GM12878 (cell line): ENCODE data around the gene BTF3L4. TPM values are rescaled to one million over a fixed set of nuclear protein-coding genes. Genes with fewer than 3 reads are reported as not detected.

ENCODE experiments used
- ATAC-seq: fragments of 200-7000 bp; cut with Tn5 transposase; 3 replicates; pipeline ENCODE4 v1.9.1; 2020; ENCODE audit warnings: mild to moderate bottlenecking, moderate library complexity
- BruUV-seq: library from RNA; stranded (reverse); fragments of 400-500 nt; replicated peaks from 2 replicates; lab custom pipeline; 2021; lab: Mats Ljungman, UMichigan
- CTCF ChIA-PET: fragments of 300-600 bp; sonication (Branson Sonifier 250); formaldehyde crosslinking; extraction: SDS; loops from one replicate; lab custom pipeline; 2021; ENCODE audit warnings: inconsistent platforms; lab: Yijun Ruan, JAX
- POLR2A ChIA-PET: fragments of 350-600 bp; formaldehyde crosslinking; extraction: SDS; loops from one replicate; lab custom pipeline; 2021; ENCODE audit warnings: inconsistent platforms; lab: Charles Lee
- RAD21 ChIA-PET: fragments of 300-600 bp; sonication (Branson Sonifier 250); formaldehyde crosslinking; loops from one replicate; lab custom pipeline; 2023; ENCODE audit warnings: antibody characterized with exemption; ENCODE audit not compliant: unreplicated experiment; lab: Charles Lee
- SMC1A ChIA-PET: fragments of 300-600 bp; sonication (Branson Sonifier 250); formaldehyde crosslinking; loops from one replicate; lab custom pipeline; 2023; ENCODE audit not compliant: unreplicated experiment, uncharacterized antibody; lab: Charles Lee
- DNase-seq: peaks from one replicate; pipeline ENCODE4 v3.0.0-alpha.2; 2011; ENCODE audit warnings: low read depth, low spot score
- FAIRE-seq: peaks from 3 replicates; lab custom pipeline; 2011; peaks lifted over from hg19 to GRCh38; lab: Jason Lieb, UNC
- H2AFZ ChIP-seq: 2 replicates; pipeline ENCODE4 v1.6.0; 2011; ENCODE audit warnings: low read depth, low read length, control low read depth; ENCODE audit not compliant: control insufficient read depth
- H3K27ac ChIP-seq: 2 replicates; pipeline ENCODE4 v1.5.1; 2011; ENCODE audit warnings: control low read depth; ENCODE audit not compliant: control insufficient read depth, insufficient read depth
- H3K27me3 ChIP-seq, 2 experiments: replicated peaks in 1 of 2; 2 replicates each; pipeline versions ENCODE4 v1.6.0 to v1.6.1; 2011; ENCODE audit warnings: low read length in 1 of 2; ENCODE audit not compliant: control insufficient read depth in 2 of 2, insufficient read depth in 2 of 2
- H3K36me3 ChIP-seq, 2 experiments: 2 replicates each; pipeline ENCODE4 v1.5.1; 2011; ENCODE audit warnings: low read length in 1 of 2; ENCODE audit not compliant: control insufficient read depth in 2 of 2, insufficient read depth in 2 of 2
- H3K4me1 ChIP-seq: 2 replicates; pipeline ENCODE4 v1.6.1; 2011; ENCODE audit warnings: mild to moderate bottlenecking, low read length, moderate library complexity, mixed read lengths; ENCODE audit not compliant: control insufficient read depth, insufficient read depth
- H3K4me2 ChIP-seq: 2 replicates; pipeline ENCODE4 v1.6.0; 2011; ENCODE audit warnings: control low read depth; ENCODE audit not compliant: control insufficient read depth, insufficient read depth
- H3K4me3 ChIP-seq: fragments of 200-600 bp; sonication (generic); 2 replicates; pipeline ENCODE4 v1.5.1; 2016
- H3K79me2 ChIP-seq: 2 replicates; pipeline ENCODE4 v1.6.0; 2011; ENCODE audit warnings: low read length; ENCODE audit not compliant: control insufficient read depth, insufficient read depth
- H3K9ac ChIP-seq: 2 replicates; pipeline ENCODE4 v1.8.0; 2011; ENCODE audit warnings: low read length, control low read depth, mixed read lengths; ENCODE audit not compliant: control insufficient read depth, insufficient read depth
- H3K9me3 ChIP-seq: replicated peaks from 3 replicates; pipeline ENCODE4 v1.5.1; 2011; ENCODE audit warnings: mild to moderate bottlenecking, low read length; ENCODE audit not compliant: control insufficient read depth, insufficient read depth
- H4K20me1 ChIP-seq: 2 replicates; pipeline ENCODE4 v1.6.0; 2011; ENCODE audit not compliant: control insufficient read depth, insufficient read depth
- GABPA ChIP-seq: IDR thresholded peaks from 2 replicates; pipeline ENCODE4 v1.6.1; 2014; ENCODE audit warnings: antibody characterized with exemption, low read depth, mild to moderate bottlenecking, inconsistent platforms
- HDAC6 ChIP-seq: fragments of 200-600 bp; sonication (generic); IDR thresholded peaks from one replicate; pipeline ENCODE4 v1.8.0; 2017; ENCODE audit warnings: antibody characterized with exemption; ENCODE audit not compliant: unreplicated experiment
- KAT2A ChIP-seq: conservative IDR thresholded peaks from 2 replicates; pipeline ENCODE4 v1.6.1; 2011; ENCODE audit warnings: low read depth, low read length; ENCODE audit not compliant: control insufficient read depth
- ZZZ3 ChIP-seq: IDR thresholded peaks from 2 replicates; pipeline ENCODE4 v1.6.1; 2011; ENCODE audit warnings: low read depth; ENCODE audit not compliant: control insufficient read depth, insufficient read length
- WGBS: methylation state at CpG from one replicate; pipeline ENCODE4 v1.1.6; 2016; ENCODE audit warnings: low lambda C conversion rate; ENCODE audit not compliant: insufficient replicate concordance, insufficient coverage; ENCODE audit errors: missing lambda C conversion rate; 5-methylcytosine and 5-hydroxymethylcytosine counted together
- in situ Hi-C: fragments of 300-500 bp; cut with MboI; formaldehyde crosslinking; loops from 9 replicates; pipeline ENCODE4 v1.14.3; 2018; ENCODE audit warnings: mixed read lengths
- intact Hi-C: fragments of 100-400 bp; cut with micrococcal nuclease; formaldehyde crosslinking; loops from one replicate; pipeline ENCODE4 v1.14.2; 2022; ENCODE audit not compliant: unreplicated experiment
- polyA plus RNA-seq, 11 experiments: library from polyadenylated mRNA; depleted of rRNA in 4 of 11; unstranded in 6 of 11; stranded (reverse) in 5 of 11; fragments of >200 nt; fragmentation: Nextera tagmentation in 4 of 11; fragmentation: Illumina TruSeq in 1 of 11; extraction: Ambion mirVana in 4 of 11; extraction: Trizol in 1 of 11; gene quantifications; 1 replicate in 1 of 11; 2 replicates in 10 of 11; pipeline versions ENCODE4 v1.2.1 to v1.2.3, GENCODE V29; 2011 to 2016; ENCODE audit warnings: inconsistent platforms in 2 of 11, missing spikeins in 2 of 11, low read depth in 1 of 11
- total RNA-seq, 4 experiments: library from RNA; depleted of rRNA in 3 of 4; stranded (reverse); fragments of >200 nt in 3 of 4; fragmentation: Illumina TruSeq in 1 of 4; extraction: Trizol in 1 of 4; gene quantifications; 2 replicates each; pipeline versions ENCODE4 v1.2.1 to v1.2.3, GENCODE V29; 2013 to 2021
- TF ChIP-seq, protein P1 (sequence below): fragments of 150-350 bp; IDR thresholded peaks from 2 replicates; pipeline ENCODE4 v1.6.1; 2014; ENCODE audit warnings: mild to moderate bottlenecking, low read depth, low read length
- TF ChIP-seq, protein P2 (sequence below): fragments of 450-650 bp; IDR thresholded peaks from 2 replicates; pipeline ENCODE4 v1.6.1; 2017; ENCODE audit warnings: mild to moderate bottlenecking, moderate library complexity
- TF ChIP-seq, protein P3 (sequence below): IDR thresholded peaks from 2 replicates; pipeline ENCODE4 v1.6.1; 2012; ENCODE audit warnings: low read depth, low read length, improper control_type of control experiment
- TF ChIP-seq, protein P4 (sequence below): fragments of 450-650 bp; IDR thresholded peaks from 2 replicates; pipeline ENCODE4 v1.6.1; 2017; ENCODE audit warnings: mild to moderate bottlenecking

The BTF3L4 gene
- total and polyA plus RNA-seq, 10 of the 15 experiments (the other 5 are each of a cell fraction or from before 2014, with no cell fraction given) = 25.0 to 76.9 (median 66.8) TPM

DNA sequence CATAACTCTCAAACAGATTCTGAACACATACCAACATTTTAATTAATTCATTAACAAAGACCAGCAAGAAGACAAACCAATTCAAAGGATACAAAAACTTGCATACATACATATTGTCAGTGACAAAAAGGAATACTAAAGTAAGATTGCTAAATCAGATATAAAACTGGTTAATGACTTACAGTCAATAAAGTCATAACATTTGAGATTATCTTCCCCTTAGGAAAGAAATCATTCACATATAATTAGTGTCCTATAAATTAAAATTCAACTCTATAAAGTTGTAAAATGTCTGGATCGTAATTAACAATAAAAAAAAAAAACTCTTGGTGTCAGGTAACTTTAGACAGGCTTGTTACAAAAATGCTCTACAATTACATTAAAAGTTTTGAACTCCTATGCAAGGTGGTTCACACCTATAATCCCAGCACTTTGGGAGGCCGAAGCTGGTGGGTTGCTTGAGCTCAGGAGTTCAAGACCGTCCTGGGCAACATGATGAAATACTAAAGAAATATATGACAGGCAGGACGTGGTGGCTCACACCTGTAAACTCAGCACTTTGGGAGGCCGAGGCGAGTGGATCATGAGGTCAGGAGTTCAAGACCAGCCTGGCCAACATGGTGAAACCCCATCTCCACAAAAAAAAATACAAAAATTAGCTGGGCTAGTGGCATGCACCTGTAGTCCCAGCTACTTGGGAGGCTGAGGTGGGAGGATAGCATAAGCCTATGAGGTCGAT is 47.9 kb upstream of the BTF3L4 start:
- Histone ChIP-seq H3K9ac (no peak overlapping the region), H3K27me3 (no peaks in the 10 kb centered on the region), H3K36me3 (no peaks in the 10 kb centered on the region), H3K4me3 (no peak overlapping the region), H2AFZ (no peak overlapping the region), H3K4me1 (no peaks in the 10 kb centered on the region), H3K4me2 (no peak overlapping the region), H3K9me3 (no peaks in the 10 kb centered on the region), H3K79me2 (no peaks in the 10 kb centered on the region), H3K27ac (no peak overlapping the region)
- 37% methylated on average over 7 of the region's 7 CpGs for WGBS
- CTCF ChIA-PET = interaction anchor here (1.7 to 1.9 kb wide), 2 partner anchors 110 to 111 kb away, joined by 4 to 8 read pairs; no protein-coding TSS in a partner anchor
- BruUV-seq = no TSS peak
- in situ Hi-C loops (no loop called here), intact Hi-C loops (no loop called here)
- POLR2A ChIA-PET = no interaction called here
- RAD21 ChIA-PET = interaction anchor here (1.0 kb wide), 1 partner anchor 110 kb away, joined by 3 read pairs; no protein-coding TSS in a partner anchor
- no peak for FAIRE-seq
- no peak for DNase-seq
- TF ChIP-seq GABPA = no peak
- TF ChIP-seq, protein P1, sequence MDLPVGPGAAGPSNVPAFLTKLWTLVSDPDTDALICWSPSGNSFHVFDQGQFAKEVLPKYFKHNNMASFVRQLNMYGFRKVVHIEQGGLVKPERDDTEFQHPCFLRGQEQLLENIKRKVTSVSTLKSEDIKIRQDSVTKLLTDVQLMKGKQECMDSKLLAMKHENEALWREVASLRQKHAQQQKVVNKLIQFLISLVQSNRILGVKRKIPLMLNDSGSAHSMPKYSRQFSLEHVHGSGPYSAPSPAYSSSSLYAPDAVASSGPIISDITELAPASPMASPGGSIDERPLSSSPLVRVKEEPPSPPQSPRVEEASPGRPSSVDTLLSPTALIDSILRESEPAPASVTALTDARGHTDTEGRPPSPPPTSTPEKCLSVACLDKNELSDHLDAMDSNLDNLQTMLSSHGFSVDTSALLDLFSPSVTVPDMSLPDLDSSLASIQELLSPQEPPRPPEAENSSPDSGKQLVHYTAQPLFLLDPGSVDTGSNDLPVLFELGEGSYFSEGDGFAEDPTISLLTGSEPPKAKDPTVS = no peak
- TF ChIP-seq ZZZ3 = no peak
- TF ChIP-seq, protein P2, sequence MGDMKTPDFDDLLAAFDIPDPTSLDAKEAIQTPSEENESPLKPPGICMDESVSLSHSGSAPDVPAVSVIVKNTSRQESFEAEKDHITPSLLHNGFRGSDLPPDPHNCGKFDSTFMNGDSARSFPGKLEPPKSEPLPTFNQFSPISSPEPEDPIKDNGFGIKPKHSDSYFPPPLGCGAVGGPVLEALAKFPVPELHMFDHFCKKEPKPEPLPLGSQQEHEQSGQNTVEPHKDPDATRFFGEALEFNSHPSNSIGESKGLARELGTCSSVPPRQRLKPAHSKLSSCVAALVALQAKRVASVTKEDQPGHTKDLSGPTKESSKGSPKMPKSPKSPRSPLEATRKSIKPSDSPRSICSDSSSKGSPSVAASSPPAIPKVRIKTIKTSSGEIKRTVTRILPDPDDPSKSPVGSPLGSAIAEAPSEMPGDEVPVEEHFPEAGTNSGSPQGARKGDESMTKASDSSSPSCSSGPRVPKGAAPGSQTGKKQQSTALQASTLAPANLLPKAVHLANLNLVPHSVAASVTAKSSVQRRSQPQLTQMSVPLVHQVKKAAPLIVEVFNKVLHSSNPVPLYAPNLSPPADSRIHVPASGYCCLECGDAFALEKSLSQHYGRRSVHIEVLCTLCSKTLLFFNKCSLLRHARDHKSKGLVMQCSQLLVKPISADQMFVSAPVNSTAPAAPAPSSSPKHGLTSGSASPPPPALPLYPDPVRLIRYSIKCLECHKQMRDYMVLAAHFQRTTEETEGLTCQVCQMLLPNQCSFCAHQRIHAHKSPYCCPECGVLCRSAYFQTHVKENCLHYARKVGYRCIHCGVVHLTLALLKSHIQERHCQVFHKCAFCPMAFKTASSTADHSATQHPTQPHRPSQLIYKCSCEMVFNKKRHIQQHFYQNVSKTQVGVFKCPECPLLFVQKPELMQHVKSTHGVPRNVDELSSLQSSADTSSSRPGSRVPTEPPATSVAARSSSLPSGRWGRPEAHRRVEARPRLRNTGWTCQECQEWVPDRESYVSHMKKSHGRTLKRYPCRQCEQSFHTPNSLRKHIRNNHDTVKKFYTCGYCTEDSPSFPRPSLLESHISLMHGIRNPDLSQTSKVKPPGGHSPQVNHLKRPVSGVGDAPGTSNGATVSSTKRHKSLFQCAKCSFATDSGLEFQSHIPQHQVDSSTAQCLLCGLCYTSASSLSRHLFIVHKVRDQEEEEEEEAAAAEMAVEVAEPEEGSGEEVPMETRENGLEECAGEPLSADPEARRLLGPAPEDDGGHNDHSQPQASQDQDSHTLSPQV = no peak
- TF ChIP-seq, protein P3, sequence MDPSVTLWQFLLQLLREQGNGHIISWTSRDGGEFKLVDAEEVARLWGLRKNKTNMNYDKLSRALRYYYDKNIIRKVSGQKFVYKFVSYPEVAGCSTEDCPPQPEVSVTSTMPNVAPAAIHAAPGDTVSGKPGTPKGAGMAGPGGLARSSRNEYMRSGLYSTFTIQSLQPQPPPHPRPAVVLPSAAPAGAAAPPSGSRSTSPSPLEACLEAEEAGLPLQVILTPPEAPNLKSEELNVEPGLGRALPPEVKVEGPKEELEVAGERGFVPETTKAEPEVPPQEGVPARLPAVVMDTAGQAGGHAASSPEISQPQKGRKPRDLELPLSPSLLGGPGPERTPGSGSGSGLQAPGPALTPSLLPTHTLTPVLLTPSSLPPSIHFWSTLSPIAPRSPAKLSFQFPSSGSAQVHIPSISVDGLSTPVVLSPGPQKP = no peak
- TF ChIP-seq, protein P4, sequence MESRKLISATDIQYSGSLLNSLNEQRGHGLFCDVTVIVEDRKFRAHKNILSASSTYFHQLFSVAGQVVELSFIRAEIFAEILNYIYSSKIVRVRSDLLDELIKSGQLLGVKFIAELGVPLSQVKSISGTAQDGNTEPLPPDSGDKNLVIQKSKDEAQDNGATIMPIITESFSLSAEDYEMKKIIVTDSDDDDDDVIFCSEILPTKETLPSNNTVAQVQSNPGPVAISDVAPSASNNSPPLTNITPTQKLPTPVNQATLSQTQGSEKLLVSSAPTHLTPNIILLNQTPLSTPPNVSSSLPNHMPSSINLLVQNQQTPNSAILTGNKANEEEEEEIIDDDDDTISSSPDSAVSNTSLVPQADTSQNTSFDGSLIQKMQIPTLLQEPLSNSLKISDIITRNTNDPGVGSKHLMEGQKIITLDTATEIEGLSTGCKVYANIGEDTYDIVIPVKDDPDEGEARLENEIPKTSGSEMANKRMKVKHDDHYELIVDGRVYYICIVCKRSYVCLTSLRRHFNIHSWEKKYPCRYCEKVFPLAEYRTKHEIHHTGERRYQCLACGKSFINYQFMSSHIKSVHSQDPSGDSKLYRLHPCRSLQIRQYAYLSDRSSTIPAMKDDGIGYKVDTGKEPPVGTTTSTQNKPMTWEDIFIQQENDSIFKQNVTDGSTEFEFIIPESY = no peak
- TF ChIP-seq KAT2A = no peak
- no peak for TF ChIP-seq HDAC6
- TF ChIP-seq, all 136 proteins: peak for 0
- no peaks in the 10 kb centered on the region for H4K20me1 ChIP-seq
- SMC1A ChIA-PET = interaction anchor here (0.8 to 1.3 kb wide), 3 partner anchors 33 to 93 kb away, joined by 3 read pairs; no protein-coding TSS in a partner anchor
- ATAC-seq = no peak
